Adrenal gland (tissue), 12 donors: Measurements from ENCODE around the gene PTPRN2. TPM values are rescaled to one million over a fixed set of nuclear protein-coding genes. Genes with fewer than 3 reads are reported as not detected.
A peak's percentile ranks its signal among the peaks of the same experiment; 100 is the strongest.

Source experiments
- DNase-seq, 7 donors: peaks; one replicate each; pipeline ENCODE4 v3.0.0-alpha.2; 2019 to 2020
- H3K27ac ChIP-seq, 5 donors: fragments of 200-600 bp; sonication (generic) in 4 of 5; 1 replicate in 3 of 5; 2 replicates in 2 of 5; pipeline versions ENCODE4 v1.5.1 to v1.8.0; 2016 to 2020; ENCODE audit warnings: mild to moderate bottlenecking in 1 of 5
- H3K27me3 ChIP-seq: fragments of 200-600 bp; 2 replicates; pipeline ENCODE4 v1.8.0; 2021
- H3K36me3 ChIP-seq, 2 donors: fragments of 200-600 bp; replicated peaks in 1 of 2; 1 replicate in 1 of 2; 2 replicates in 1 of 2; pipeline versions ENCODE4 v1.5.1 to v1.8.0; 2018 to 2022
- H3K4me1 ChIP-seq, 2 donors: fragments of 200-600 bp; replicated peaks in 1 of 2; 1 replicate in 1 of 2; 2 replicates in 1 of 2; pipeline versions ENCODE4 v1.5.1 to v1.8.0; 2018 to 2021
- H3K4me3 ChIP-seq, 4 donors: fragments of 200-600 bp; sonication (generic) in 3 of 4; one replicate each; pipeline ENCODE4 v1.5.1; 2016 to 2018
- H3K9me3 ChIP-seq, 3 donors: fragments of 200-600 bp; sonication (generic) in 1 of 3; replicated peaks in 1 of 3; 1 replicate in 2 of 3; 2 replicates in 1 of 3; pipeline versions ENCODE4 v1.5.1 to v1.8.0; 2016 to 2021
- POLR2A ChIP-seq, 2 donors: fragments of 450-650 bp; IDR thresholded peaks; one replicate each; pipeline ENCODE4 v1.6.1; 2017; ENCODE audit warnings: antibody characterized with exemption in 2 of 2, mild to moderate bottlenecking in 2 of 2, moderate library complexity in 1 of 2
- WGBS, 4 donors: extraction: QIAGEN DNeasy Blood & Tissue Kit in 2 of 4; methylation state at CpG; one replicate each; pipeline versions ENCODE4 v1.1.5 to v1.1.7; 2013 to 2017; 5-methylcytosine and 5-hydroxymethylcytosine counted together
- intact Hi-C, 2 donors: fragments of 100-400 bp; cut with DNase I; formaldehyde crosslinking; loops; one replicate each; pipeline versions ENCODE4 v1.14.1 to v1.15.0; 2022 to 2023
- polyA plus RNA-seq, 3 donors: library from polyadenylated mRNA; stranded (reverse); fragments of 200-250 nt in 2 of 3; fragments of 350-450 nt in 1 of 3; fragmentation: Illumina TruSeq in 1 of 3; extraction: RNeasy Lipid Tissue Mini Kit (QIAGEN cat#74804) in 1 of 3; gene quantifications; one replicate each; pipeline ENCODE4 v1.2.3, GENCODE V29; 2013 to 2014
- total RNA-seq, 9 donors: library from RNA; depleted of rRNA in 4 of 9; stranded (reverse); fragments of >200 nt in 4 of 9; fragments of 120-200 nt in 1 of 9; fragmentation: NEBNext Ultra II Directional in 1 of 9; extraction: Animal tissue kit (Norgen Biotek cat#: 25700) in 1 of 9; gene quantifications; one replicate each; pipeline versions ENCODE4 v1.1.0 to v1.2.4, GENCODE V29; 2013 to 2023
- TF ChIP-seq, protein P1 (sequence below), 6 experiments: fragments of 450-650 bp in 4 of 6; fragments of 200-600 bp in 2 of 6; sonication (generic) in 1 of 6; IDR thresholded peaks; 1 replicate in 5 of 6; 2 replicates in 1 of 6; pipeline versions ENCODE4 v1.5.1 to v1.8.0; 2016 to 2021; ENCODE audit warnings: antibody characterized with exemption in 6 of 6, mild to moderate bottlenecking in 2 of 6, moderate library complexity in 1 of 6
- donor health status: healthy with polysubstance abuse.
- donor health status: Bipolar disorder and iron deficiency.
- donor health status: DM: yes; HTN: yes; CAD: no.
- donor health status: DM: no; HTN: no; CAD: no.
- donor health status: DM: no; HTN: no; CAD: no.
- donor health status: DM: yes; HTN: yes; CAD: no.

The PTPRN2 gene
- total and polyA plus RNA-seq, 12 donors: 2.2 to 16.2 (median 3.4) TPM

DNA sequence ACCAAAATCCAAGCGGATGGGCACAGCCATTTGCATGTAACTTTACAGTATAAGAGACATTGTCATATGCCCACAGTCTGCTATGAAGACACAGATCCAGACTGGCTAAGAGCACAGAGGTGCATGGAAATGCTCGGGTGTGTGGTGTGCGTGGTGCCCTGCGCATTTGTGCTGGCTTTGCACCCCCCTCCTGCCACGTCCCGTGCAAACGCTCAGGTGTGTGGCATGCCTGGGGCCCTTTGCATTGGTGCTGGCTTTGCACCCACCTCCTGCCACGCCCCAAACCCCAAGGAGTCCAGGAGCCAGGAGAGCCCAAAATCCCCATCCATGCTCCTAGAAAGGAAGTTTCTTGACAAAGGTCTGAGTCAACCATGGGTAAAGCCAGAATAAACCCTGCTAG, 306.2 kb downstream of the PTPRN2 start:
- Histone ChIP-seq H3K9me3 (no peaks in the 10 kb centered on the region), H3K36me3 (no peaks in the 10 kb centered on the region), H3K27ac (no peak overlapping the region), H3K4me1 (no peaks in the 10 kb centered on the region), H3K27me3 (no peaks in the 10 kb centered on the region), H3K4me3 (no peak overlapping the region)
- DNase-seq: peak in 1 of 7 donors; percentile 24
- WGBS, 4 donors: 75 to 87% (median 84%) methylated on average over 7 to 8 of the region's 8 CpGs
- TF ChIP-seq, protein P1, sequence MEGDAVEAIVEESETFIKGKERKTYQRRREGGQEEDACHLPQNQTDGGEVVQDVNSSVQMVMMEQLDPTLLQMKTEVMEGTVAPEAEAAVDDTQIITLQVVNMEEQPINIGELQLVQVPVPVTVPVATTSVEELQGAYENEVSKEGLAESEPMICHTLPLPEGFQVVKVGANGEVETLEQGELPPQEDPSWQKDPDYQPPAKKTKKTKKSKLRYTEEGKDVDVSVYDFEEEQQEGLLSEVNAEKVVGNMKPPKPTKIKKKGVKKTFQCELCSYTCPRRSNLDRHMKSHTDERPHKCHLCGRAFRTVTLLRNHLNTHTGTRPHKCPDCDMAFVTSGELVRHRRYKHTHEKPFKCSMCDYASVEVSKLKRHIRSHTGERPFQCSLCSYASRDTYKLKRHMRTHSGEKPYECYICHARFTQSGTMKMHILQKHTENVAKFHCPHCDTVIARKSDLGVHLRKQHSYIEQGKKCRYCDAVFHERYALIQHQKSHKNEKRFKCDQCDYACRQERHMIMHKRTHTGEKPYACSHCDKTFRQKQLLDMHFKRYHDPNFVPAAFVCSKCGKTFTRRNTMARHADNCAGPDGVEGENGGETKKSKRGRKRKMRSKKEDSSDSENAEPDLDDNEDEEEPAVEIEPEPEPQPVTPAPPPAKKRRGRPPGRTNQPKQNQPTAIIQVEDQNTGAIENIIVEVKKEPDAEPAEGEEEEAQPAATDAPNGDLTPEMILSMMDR (IDR thresholded peaks at IDR 0.05): no peak
- no peak for TF ChIP-seq POLR2A (IDR thresholded peaks at IDR 0.05)
- intact Hi-C loops: no loop called here

DNA sequence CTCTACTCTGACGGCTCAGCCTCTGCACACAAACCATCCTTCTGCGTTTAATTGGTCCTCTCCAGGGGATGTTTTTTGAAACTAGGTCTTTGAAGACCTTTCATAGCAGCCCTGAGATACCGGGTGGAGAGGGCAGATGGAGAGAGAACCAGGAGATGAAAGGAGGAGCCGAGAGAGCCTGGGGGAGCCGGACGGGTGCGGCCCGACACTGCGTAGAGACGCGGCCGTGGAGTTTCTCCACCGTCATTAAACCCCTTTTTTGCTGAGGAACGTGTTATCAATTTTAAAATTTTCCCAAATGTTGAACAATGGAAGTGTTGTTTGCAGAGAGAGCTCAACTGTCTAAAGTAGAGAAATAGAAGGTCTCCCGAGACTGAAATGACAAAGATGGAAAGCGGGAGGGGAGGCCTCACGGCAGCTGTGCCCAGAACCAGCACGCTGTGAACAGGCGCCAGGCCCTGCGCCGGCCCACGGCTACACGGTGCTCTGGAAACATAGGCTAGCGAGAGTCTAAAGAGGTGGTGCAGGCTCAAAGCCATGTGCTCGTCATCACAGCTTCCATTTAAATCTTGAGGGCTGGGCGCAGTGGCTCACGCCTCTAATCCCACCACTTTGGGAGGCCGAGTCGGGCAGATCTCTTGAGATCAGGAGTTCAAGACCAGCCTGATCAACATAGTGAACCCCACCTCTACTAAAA, 307.0 kb downstream of the PTPRN2 start:
- H3K27ac ChIP-seq: no peak overlapping the region
- DNase-seq: peak in 1 of 7 donors; percentile 1

DNA sequence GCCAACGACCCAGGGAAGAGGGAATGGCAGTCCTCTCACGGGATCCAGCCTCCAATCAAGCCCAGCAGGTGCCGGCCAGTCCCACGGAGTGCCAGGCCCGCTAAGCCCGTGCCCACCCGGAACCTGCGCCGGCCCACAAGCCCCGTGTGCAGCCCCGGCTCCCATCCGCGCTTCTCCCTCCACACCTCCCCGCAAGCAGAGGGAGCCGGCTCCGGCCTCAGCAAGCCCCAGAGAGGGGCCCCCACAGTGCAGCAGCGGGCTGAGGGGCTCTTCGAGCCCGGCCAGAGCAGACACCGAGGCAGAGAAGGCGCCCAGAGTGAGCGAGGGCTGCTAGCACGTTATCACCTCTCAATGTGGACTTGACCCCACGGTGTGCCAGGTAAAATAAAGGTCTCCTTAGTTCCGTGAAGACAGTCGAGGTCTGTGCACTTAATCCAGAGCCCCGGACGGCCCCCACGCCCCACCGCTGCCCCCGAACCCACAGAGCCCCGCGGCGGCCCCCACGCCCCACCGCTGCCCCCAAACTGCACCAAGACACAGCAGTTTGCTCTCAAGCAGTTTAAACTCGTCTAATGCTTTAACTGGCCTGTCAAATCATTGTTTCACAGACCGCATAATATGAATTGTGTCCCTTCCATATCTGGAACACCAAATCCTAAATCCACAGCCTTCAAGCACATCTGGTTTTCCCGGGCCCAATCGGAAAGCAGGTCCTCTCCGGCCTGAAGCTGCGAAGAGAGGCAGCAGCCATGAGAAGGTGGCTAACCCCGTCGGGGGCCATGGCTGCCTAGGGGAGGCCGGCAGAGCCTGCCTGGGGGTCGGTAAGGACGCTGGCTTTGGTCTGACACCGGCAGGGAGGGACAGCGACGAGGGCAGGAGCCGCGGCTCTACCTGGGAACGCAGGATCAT, 307.8 kb downstream of the PTPRN2 start:
- Histone ChIP-seq H3K4me1 (no peaks in the 10 kb centered on the region), H3K36me3 (no peaks in the 10 kb centered on the region), H3K9me3 (no peaks in the 10 kb centered on the region), H3K27me3 (no peaks in the 10 kb centered on the region), H3K27ac (no peak overlapping the region), H3K4me3 (no peak overlapping the region)
- intact Hi-C loops: no loop called here
- peak in 2 of 7 donors; percentile 1 to 20 for DNase-seq
- TF ChIP-seq, protein P1 (IDR thresholded peaks at IDR 0.05): no peak
- TF ChIP-seq POLR2A (IDR thresholded peaks at IDR 0.05): no peak
- 78 to 86% (median 84%) methylated on average over 30 to 53 of the region's 53 CpGs for WGBS, 4 donors

More for the DNA sequence above, 307.0 kb downstream of the PTPRN2 start:
- no peaks in the 10 kb centered on the region for H3K9me3 ChIP-seq
- TF ChIP-seq POLR2A (IDR thresholded peaks at IDR 0.05): no peak
- TF ChIP-seq, protein P1 (IDR thresholded peaks at IDR 0.05): no peak
- H3K4me3 ChIP-seq: no peak overlapping the region
- H3K27me3 ChIP-seq: no peaks in the 10 kb centered on the region
- no peaks in the 10 kb centered on the region for H3K4me1 ChIP-seq
- WGBS, 4 donors: 79 to 87% (median 85%) methylated on average over 28 to 29 of the region's 29 CpGs
- intact Hi-C loops: no loop called here
- H3K36me3 ChIP-seq: no peaks in the 10 kb centered on the region

DNA sequence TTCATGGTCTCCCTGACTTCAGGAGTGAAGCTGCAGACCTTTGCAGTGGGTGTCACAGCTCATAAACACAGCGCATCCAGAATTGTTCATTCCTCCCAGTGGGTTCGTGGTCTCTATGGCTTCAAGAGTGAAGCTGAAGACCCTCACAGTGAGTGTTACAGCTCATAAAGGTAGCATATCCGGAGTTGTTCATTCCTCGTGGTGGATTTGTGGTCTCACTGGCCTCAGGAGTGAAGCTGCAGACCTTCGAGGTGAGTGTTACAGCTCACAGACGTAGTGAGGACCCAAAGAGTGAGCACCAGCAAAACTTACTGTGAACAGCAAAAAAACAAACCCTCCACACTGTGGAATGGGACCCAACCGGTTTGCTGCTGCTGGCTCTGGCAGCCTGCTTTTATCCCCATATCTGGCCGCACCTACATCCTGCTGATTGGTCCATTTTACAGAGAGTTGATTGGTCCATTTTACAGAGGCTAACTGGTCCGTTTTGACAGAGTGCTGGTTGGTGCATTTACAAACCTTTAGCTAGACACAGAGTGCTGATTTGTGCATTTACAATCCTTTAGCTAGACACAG, 308.8 kb downstream of the PTPRN2 start:
- 53 to 71% (median 67%) methylated on average over 9 of the region's 9 CpGs for WGBS, 4 donors
- no peaks in the 10 kb centered on the region for H3K4me1 ChIP-seq
- H3K9me3 ChIP-seq: no peaks in the 10 kb centered on the region
- DNase-seq: no peak
- no peak overlapping the region for H3K27ac ChIP-seq
- no peak overlapping the region for H3K4me3 ChIP-seq
- intact Hi-C loops: no loop called here
- no peaks in the 10 kb centered on the region for H3K36me3 ChIP-seq
- H3K27me3 ChIP-seq: no peaks in the 10 kb centered on the region
- TF ChIP-seq POLR2A (IDR thresholded peaks at IDR 0.05): no peak
- TF ChIP-seq, protein P1 (IDR thresholded peaks at IDR 0.05): no peak
